IPS-20b (cell line): ENCODE data around the gene CORO1C.
"Not testable (repeated sequence)": the region's sequence is repeated elsewhere in the genome, so short reads cannot be mapped to it uniquely, and the experiment has no call there.

Source experiments
- H3K27ac ChIP-seq: one replicate; pipeline ENCODE4 v1.5.1; 2013; ENCODE audit warnings: low read length
- H3K27me3 ChIP-seq: 2 replicates; pipeline ENCODE4 v1.6.1; 2013; ENCODE audit warnings: mild to moderate bottlenecking, low read length, inconsistent platforms; ENCODE audit not compliant: insufficient read depth
- H3K36me3 ChIP-seq: 2 replicates; pipeline ENCODE4 v1.6.1; 2013; ENCODE audit warnings: low read depth, mild to moderate bottlenecking, inconsistent platforms, low read length, moderate library complexity; ENCODE audit not compliant: insufficient read depth
- H3K4me1 ChIP-seq: 2 replicates; pipeline ENCODE4 v1.6.1; 2013; ENCODE audit warnings: mild to moderate bottlenecking, control low read depth, inconsistent platforms, low read length, moderate library complexity; ENCODE audit not compliant: insufficient read depth
- H3K4me3 ChIP-seq: 2 replicates; pipeline ENCODE4 v1.5.1; 2013; ENCODE audit warnings: mild to moderate bottlenecking, low read length, inconsistent platforms
- H3K9ac ChIP-seq: 2 replicates; pipeline ENCODE4 v1.6.1; 2013; ENCODE audit warnings: low read depth, mild to moderate bottlenecking, inconsistent platforms, low read length, moderate library complexity
- H3K9me3 ChIP-seq: 2 replicates; pipeline ENCODE4 v1.6.1; 2013; ENCODE audit warnings: mild to moderate bottlenecking, low read depth, low read length, inconsistent platforms; ENCODE audit not compliant: insufficient read depth

The CORO1C gene

GRCh38 chr12:108731105-108731865, at the start of gene CORO1C:
CORO1C (minus strand) TSS chr12:108731518; CDS start chr12:108701318, 30,200 bp downstream.
- peaks cover 11% of the 10 kb centered on the region for H3K4me1 ChIP-seq
- no peaks in the 10 kb centered on the region for H3K9me3 ChIP-seq
- H3K27ac ChIP-seq, result peak within 1 kb of the TSS; percentile 4

DNA sequence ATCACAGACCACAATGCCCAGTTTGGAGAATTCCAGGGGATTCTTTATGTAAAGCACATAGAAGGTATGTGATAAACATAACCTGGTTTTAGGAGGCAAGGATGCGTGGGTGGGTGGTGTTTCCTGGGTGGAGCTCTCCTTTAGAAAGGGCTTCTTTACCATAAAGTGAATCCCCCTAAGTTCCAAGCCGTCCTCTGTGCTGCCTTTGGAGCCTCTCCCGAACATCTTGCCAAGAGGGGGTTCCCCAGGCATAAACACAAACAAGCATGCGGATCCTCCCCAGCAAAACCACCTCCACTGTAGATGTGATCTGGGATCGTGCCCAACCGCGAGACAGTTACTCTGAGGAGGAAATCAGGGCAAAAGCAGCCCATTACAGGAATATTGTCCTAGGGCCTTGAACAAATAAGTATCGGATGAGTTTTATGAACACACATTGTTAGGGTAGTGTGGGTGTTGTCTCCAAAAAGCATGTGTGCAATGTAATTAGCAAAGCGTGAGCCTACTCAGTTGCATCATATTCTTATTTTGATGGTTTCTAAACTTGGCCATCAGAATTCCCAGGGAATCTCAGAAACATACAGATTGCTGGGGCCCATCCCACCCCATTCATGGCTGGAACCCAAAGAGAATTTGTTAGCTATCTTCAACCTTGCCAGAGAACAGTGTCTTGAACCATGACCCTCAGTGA, 48.8 kb upstream of the CORO1C start:
- Histone ChIP-seq H3K27me3 (no peaks in the 10 kb centered on the region), H3K4me3 (no peak overlapping the region), H3K9ac (no peak overlapping the region), H3K36me3 (no peaks in the 10 kb centered on the region), H3K4me1 (peaks cover 14% of the 10 kb centered on the region; the same call in 1 of the 2 replicates), H3K27ac (no peak overlapping the region), H3K9me3 (no peaks in the 10 kb centered on the region)

More at GRCh38 chr12:108731105-108731865, at the start of gene CORO1C:
- Histone ChIP-seq H3K4me3 (peak within 1 kb of the TSS; percentile 76), H3K27me3 (no peaks in the 10 kb centered on the region), H3K36me3 (no peaks in the 10 kb centered on the region), H3K9ac (peak within 1 kb of the TSS; percentile 90)

DNA sequence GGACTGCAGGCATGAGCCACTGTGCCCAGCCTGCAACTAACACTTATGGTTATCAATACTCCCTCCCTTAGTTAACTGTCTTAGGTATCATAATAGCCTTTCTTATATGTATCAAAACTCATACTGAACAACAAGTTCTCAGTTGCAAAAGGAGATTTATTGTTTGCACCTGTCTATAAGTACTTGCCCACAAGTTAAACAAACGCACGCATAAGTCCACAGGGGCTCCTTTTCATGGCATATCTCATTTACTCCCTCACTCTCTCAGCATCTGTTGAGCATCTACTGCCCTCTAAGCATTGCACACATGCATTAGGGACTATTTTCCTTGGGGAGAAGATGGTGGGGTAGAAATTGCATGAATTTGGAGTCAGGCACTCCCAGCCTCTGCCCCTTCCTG, 46.7 kb upstream of the CORO1C start:
- Histone ChIP-seq H3K9me3 (no peaks in the 10 kb centered on the region), H3K36me3 (no peaks in the 10 kb centered on the region), H3K4me1 (no peaks in the 10 kb centered on the region; the same call in 1 of the 2 replicates), H3K4me3 (no peak overlapping the region), H3K27ac (no peak overlapping the region), H3K9ac (no peak overlapping the region), H3K27me3 (no peaks in the 10 kb centered on the region)

- Histone ChIP-seq H3K4me1 (no peaks in the 10 kb centered on the region), H3K36me3 (no peaks in the 10 kb centered on the region), H3K9me3 (no peaks in the 10 kb centered on the region), H3K9ac (no peak overlapping the region; the same call in 1 of the 2 replicates), H3K27me3 (no peaks in the 10 kb centered on the region), H3K4me3 (no peak overlapping the region), H3K27ac (no peak overlapping the region)
These were observed 45.8 kb upstream of the CORO1C start for GRCh38 chr12:108777156-108777555.

DNA sequence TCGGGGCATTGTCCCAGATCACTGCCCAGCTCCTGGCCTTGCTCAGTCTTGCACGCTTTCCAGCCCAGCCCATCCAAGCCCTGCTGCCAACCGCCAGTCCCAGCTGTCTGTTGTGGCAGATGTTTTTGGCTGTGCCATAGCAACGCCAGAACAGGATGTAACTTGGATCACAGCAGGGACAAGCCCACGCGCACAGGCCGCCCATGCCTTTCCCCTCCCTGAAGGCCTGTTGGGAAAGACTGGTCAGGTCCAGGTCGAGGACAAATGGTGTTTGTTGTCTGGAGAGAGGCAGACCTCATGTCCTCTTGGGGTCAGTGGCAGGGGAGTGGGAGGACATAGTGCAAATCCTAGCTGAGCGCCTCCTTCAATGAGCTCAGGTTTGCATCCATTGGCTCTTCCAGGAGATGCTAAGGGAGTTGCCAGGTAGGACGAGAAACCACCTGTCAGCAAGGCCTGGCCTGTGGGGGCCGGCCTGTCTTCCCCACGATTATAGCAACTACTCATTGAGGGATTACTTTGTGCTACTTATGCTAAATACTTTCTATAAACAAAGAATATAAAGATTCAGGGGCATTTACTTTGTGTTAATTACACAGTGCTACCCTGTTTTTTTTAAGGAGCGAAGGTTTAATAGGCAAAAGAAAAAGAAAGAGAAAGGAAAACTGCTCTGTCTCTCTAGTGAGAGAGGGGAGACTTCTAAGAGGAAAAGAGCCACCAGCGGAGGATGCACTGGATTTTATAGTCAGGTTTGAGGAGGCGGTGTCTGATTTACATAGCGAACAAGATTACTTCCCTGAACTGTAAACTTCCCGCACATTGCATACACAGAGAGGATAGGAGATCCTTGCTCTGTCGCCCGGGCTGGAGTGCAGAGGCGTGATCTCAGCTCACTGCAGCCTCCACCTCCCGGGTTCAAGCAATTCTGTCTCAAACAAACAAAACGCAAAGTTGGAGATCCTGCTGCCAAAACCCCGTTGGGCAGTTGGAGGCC, 42.8 kb upstream of the CORO1C start:
- Histone ChIP-seq H3K4me3 (no peak overlapping the region), H3K36me3 (no peaks in the 10 kb centered on the region), H3K9ac (no peak overlapping the region), H3K4me1 (no peaks in the 10 kb centered on the region), H3K27ac (no peak overlapping the region), H3K27me3 (no peaks in the 10 kb centered on the region), H3K9me3 (no peaks in the 10 kb centered on the region)

- no peak overlapping the region for H3K27ac ChIP-seq
- H3K4me1 ChIP-seq, result no peaks in the 10 kb centered on the region
- H3K36me3 ChIP-seq, result no peaks in the 10 kb centered on the region
- H3K9ac ChIP-seq, result no peak overlapping the region
- H3K9me3 ChIP-seq, result no peaks in the 10 kb centered on the region
- no peaks in the 10 kb centered on the region for H3K27me3 ChIP-seq
- H3K4me3 ChIP-seq, result no peak overlapping the region
These were observed 41.8 kb upstream of the CORO1C start for GRCh38 chr12:108772891-108773797.

DNA sequence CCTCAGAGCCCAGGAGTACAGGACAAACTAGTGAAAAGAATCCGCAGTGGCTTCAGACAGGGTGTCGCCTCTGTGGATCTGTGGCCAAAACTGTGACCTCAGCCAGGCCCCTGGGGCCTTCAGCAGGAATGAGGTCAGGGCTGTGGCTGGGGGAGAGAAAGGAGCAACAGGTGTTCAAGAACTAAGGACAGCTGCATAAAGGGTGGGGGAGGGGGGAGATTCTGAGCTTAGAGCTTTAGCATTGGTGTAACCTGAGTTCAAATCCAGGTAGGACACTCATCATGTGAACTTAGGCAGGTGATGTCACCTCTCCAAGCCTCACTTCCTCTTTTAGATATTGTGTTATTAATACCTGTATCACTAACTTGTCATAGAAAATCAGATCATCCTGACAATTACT, 40.9 kb upstream of the CORO1C start:
- H3K9me3 ChIP-seq, result no peaks in the 10 kb centered on the region
- H3K36me3 ChIP-seq, result no peaks in the 10 kb centered on the region
- no peak overlapping the region for H3K9ac ChIP-seq
- no peak overlapping the region for H3K27ac ChIP-seq
- H3K4me1 ChIP-seq, result no peaks in the 10 kb centered on the region
- H3K27me3 ChIP-seq, result no peaks in the 10 kb centered on the region
- H3K4me3 ChIP-seq, result no peak overlapping the region

GRCh38 chr12:108771835-108772234, 40.5 kb upstream of the CORO1C start:
- H3K4me1 ChIP-seq, H3K9ac ChIP-seq, H3K4me3 ChIP-seq: not testable (repeated sequence)

DNA sequence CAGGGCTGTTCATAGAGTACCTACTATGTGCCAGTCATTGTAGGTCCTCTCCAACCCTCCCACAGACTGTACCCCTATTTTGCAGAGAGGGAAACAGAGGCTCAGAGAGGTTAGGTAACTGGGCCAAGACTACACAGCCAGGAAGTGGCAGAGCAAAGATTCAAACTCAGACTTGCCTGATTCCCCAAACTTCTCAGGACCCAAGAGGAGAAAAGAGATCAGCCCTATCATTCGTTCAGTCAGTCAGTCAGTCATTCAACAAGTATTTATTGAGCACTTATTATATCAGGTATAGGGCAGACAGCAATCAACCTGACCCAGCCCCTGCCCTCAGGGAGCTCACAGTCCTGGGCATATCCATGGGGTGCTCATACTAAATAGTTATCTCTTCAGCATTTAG, 39.6 kb upstream of the CORO1C start:
- Histone ChIP-seq H3K9ac (no peak overlapping the region), H3K9me3 (no peaks in the 10 kb centered on the region), H3K27ac (no peak overlapping the region), H3K36me3 (no peaks in the 10 kb centered on the region), H3K4me3 (no peak overlapping the region), H3K27me3 (no peaks in the 10 kb centered on the region), H3K4me1 (no peaks in the 10 kb centered on the region)

More at GRCh38 chr12:108771835-108772234, 40.5 kb upstream of the CORO1C start:
- not testable (repeated sequence) for H3K27me3 ChIP-seq, H3K27ac ChIP-seq, H3K9me3 ChIP-seq, H3K36me3 ChIP-seq

GRCh38 chr12:108770269-108770829, 39.0 kb upstream of the CORO1C start:
- Histone ChIP-seq H3K27ac (no peak overlapping the region), H3K4me1 (no peaks in the 10 kb centered on the region), H3K27me3 (no peaks in the 10 kb centered on the region), H3K9ac (no peak overlapping the region), H3K4me3 (no peak overlapping the region), H3K36me3 (no peaks in the 10 kb centered on the region), H3K9me3 (no peaks in the 10 kb centered on the region)
